NK-92 treated with Interleukin-12 subunit alpha and Interleukin-12 subunit beta, amount 100 ng/mL, for 24 hours (cell line): ENCODE data around the gene ADARB2.

Source experiments
- DNase-seq: peaks from one replicate; lab custom pipeline; 2025; lab: John Stamatoyannopoulos, UW

Gene ADARB2

DNA sequence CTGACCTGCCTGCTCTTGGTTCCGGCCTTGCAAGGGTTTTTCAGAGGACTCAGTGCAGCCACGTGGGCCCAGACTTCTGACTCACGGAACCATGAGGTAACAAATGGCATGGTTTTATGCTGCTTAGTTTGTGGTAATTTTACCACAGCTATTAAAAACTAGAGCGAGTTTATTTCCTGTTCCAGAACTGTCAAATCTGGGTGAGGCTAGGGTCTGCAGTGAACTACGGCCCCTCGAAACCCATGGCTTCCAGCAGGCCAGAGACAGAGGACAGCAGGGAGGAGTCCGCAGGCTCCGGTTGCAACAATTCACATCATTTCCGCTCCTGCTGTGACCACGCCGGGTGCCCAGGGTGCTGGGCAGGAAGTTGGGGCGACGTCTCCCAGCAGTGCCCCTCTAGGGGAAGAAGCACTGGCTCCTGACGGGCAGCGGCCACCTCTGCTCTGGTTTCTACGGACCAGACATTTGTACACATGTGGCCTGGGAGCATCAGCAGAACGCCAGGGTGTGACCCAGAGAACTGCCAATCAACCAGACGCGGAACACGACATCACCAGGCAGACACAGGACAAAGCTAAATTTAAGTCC is 74.8 kb downstream of the ADARB2 start:
- no peak for DNase-seq

DNA sequence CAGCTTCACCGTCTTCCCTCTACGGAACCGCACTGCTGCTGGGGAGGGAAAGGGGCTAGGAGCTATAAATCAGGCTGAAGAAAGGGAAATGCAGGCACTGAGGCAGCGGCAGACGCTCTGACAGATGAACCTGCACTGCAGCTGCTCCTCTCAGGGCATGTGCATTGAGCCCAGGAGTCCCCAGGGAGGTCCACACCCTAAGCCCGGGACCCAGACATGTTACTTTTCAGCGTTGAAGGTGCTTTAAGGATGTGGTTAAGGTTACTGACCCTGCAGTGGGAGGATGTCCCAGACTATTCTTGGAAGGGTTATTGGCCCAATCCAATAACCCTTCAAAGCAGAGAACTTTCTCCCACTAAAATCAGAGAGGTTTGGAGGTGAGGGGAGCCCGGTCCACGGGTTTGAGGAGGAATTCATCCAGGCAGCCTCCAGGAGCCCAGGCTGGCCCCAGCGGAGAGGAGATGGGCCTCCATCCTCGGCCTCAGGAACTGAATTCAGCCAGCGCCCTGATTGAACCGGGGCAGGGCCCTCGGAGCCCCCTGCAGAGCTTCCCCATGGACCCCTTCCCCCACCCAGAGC is 75.4 kb downstream of the ADARB2 start:
- no peak for DNase-seq

DNA sequence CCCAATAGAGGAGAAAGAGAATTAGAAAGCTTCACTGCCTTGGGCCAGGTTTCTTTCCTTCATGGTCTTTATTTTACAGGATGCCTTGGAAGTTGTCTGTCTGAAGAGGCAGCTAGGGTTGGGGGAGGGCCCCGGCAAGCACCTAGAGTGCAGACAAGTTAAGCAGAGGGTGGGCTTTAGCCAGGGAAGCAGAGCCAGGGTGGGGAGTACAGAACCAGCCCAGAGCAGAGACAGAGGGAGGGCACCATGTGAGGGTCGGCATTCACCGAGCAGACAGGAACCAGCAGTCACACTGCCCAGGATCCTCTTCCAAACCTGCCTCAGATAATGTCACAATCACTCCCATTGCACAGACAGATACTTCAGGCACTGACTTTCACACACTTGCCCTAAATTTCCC is 75.9 kb downstream of the ADARB2 start:
- DNase-seq: no peak

DNA sequence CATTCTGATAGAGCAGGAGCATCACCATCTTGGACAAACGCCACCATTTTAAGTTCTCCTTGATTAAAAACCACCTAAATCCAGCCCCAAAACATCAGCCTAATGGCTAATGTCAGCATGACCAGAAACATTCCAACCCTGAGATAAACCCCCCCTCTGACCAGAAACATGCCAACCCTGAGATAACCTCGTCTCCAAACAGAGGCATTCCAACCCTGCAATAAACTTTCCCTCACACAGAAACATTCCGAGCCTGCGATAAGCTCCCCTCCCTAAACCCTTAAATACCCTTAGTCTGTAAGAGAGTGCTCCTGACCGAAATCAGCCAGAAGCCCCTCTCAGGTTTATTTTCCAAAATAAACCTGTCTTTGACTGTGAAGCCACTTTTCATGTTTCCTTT is 76.5 kb downstream of the ADARB2 start:
- no peak for DNase-seq

DNA sequence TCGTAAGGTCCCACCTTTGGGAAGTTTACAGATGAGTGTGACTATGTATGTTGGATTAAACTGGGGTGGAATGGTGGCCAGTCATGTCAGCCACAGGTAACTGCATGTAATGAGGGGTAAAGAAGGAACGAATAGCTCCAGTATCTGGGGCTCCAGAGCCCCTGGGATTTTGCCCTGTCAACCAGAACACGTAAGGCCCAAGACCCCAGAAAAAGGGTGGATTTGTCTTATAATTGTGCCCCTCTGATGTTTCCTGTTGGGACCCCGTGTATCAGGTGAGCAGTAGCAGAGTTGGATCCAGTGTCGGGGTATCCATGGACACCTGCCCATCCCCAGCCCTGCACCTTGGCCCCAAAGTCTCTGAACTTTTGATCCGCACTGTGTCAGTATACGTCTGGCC is 76.9 kb downstream of the ADARB2 start:
- no peak for DNase-seq

DNA sequence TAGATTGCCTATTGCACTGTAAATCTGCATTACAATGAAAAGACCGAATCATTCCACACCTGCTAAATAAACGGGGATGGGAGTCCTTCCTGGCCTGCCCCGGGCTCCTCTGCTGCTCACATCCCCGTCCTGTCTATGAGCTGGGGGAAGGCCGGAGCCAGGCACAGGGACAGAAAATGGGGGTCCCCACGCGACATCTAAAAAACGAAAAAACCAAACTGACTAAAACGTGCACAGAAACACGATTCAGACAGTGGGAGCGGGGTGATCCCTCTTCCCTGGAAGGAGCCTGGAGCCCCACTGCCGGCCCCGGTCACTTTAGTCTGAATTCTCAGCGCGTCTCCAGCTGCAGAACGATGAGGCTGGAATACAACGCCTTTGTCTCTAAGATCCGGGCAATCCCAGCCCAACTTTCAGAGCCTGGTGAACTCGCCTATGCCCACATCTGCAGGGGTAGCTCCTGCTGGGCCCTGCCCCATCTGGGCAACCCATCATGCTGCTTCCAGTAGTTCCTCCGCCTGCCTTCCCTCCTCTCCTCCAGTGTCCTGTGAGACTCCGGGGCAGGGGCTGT is 78.0 kb downstream of the ADARB2 start:
- no peak for DNase-seq

DNA sequence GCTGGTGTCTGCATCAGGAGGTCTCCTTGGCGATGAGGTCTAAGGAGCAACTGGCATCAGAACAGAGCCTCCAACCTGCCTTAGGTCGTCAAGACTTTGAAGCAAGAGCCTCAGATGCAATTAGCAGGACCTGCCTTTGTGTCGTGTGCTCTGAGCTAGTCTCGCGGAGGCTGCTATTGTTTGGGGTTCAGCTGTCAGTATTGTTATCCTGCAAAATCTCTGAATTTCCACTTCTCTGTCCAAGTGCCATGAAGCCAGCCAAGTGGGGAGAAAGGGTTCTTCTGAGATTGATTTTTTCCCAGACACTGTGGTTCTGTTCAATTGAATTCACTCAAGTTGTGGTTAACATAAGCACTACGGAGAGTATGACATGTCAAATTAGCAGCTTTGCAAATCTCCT is 78.7 kb downstream of the ADARB2 start:
- no peak for DNase-seq

DNA sequence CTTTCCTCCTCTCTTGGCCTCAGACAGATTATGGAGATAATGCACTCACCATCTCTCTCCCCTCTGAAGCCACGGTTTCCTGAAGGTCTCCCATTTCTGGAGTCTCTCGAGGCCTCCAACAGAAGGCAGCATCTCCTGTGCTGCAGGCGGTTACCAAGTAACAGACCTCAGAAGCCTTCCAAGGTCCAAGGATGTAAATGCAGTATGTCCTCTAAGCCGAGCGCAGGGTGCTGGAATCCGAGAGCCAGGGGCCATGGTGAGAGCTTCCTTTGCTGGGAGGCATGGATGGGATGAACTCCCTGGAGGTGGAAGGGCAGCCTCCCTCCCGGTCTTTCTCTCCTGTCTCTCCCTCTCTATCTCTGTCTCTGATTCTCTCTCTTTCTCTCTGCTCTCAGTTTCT is 79.8 kb downstream of the ADARB2 start:
- no peak for DNase-seq

DNA sequence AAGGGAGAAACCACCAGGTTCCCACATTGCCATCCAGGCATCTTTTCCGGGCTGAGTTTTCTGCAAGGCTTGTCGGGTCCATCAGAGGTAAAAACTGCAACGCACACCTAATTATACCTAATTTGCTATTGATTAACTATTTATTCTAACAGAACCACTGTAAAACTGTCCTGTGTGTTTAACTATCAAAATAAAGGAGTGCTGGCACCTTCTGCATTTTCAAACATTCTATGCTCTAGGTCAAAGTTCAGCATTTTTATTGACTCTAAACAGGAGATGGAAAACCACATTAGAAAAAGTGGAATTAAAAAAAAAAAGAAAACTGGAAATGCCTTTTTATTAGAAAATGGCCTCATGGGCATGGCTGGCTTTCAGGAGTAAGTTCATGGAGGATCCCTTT is 82.0 kb downstream of the ADARB2 start:
- no peak for DNase-seq

DNA sequence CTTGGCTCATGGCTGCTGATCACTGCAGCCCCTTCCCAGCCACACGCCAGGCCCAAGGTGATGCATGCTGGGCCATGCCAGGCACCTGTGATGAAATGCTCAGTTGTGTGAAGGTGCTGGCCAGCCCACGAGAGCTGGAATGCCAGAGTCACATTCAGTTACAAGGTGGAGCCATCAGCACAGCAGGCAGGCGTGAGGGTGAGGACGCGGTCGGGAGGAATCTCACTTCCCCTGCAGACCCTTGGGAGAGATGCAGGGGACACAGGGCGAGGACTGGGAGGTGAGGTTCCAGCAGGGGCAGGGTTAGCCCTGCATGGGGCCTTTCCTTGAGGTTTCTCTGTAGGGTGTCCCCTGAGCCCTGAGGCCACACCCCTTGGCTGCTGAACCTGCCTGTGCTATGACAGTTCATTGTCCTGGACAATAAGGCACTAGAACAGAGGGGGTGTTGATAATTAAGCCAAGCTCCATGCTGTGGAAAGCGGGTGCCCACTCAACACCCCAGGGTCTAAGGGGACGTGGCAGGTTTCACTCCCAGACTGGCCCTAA is 82.4 kb downstream of the ADARB2 start:
- no peak for DNase-seq

DNA sequence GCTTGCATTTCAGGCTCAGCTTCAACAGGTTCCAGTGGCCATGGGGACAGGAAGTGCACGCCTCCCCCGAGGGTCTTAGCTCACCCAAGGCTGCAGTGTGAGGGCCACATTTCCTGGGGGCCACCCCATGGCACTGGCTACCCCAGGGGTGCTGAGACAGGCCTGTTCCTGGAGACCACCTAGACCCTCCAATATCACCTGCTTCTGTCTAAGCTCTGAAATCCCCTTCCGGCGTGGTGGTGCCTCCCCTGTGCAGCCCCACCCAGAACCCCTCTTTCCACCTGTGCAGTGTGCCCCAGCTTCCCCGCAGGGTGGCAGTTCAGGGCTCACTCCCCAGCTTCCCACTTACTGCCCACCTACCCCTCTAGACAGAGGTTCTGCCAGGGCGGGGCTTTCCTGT is 83.1 kb downstream of the ADARB2 start:
- DNase-seq: no peak

DNA sequence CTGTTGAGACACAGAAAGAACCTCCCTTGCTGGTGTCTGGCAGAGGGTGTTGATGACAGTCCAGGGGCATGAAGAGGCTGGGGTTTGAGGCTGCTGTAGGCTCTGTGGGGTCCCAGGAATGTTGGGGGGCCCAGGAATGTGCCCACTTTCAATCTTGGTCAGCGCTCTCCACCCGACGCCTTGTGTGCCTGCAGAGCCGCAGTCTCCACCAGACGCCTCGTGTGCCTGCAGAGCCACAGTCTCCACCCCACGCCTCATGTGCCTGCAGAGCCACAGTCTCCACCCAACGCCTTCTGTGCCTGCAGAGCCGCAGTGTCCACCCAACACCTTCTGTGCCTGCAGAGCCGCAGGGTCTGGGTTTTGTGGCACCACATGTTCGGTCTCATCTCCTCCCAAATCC is 84.0 kb downstream of the ADARB2 start:
- DNase-seq: no peak

DNA sequence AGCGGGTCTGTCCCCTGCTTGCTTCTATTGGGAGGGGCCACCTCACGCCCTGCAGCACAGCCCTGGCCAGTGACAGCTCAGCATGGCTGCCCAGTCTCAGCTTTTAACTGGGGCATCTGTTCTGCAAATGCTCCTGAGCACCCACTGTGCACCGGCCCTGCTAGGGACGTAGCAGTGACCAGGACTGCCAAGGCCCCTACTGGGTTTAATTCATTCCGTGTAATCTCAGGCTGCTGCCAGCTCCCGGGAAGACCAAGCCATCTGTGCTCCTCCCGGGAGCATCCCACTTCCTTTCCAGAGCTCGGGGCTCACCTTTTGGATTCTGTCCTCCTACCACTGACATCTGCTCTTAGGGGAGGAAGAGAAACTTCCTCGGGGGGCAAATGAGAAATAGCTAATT is 85.2 kb downstream of the ADARB2 start:
- DNase-seq: no peak

DNA sequence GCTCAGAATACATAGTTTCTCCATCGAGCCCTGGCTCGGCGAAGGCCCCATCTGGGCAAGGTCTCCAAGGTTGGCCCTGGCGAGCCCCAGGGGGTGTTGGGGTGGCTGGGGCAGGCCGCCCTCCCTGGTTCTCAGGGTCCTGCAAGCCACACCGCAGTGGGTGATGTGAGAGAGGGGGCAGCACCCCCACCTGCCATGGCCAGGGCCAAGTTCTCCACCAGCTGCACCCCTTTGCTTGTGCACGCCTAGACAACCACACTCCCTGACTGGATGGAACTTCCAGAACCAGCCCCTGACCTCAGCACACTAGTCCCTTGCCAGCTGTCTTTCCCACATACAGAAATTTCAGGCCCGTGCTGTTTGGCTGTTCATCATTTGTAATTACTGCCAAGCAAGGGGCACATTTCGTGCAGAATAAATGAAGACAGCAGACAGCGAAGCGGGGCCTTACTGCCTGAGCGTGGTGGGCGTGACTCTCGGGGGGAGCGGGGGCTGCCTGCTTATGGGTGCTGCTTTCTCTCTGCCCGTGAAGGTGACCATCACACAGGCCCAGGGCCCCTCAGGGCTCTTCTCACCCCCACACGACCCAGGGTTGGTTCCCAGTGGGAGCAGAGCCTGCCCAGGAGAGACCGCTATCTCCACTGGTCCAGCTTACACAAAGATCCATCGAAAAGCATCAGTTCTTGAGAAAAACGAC is 85.9 kb downstream of the ADARB2 start:
- no peak for DNase-seq

DNA sequence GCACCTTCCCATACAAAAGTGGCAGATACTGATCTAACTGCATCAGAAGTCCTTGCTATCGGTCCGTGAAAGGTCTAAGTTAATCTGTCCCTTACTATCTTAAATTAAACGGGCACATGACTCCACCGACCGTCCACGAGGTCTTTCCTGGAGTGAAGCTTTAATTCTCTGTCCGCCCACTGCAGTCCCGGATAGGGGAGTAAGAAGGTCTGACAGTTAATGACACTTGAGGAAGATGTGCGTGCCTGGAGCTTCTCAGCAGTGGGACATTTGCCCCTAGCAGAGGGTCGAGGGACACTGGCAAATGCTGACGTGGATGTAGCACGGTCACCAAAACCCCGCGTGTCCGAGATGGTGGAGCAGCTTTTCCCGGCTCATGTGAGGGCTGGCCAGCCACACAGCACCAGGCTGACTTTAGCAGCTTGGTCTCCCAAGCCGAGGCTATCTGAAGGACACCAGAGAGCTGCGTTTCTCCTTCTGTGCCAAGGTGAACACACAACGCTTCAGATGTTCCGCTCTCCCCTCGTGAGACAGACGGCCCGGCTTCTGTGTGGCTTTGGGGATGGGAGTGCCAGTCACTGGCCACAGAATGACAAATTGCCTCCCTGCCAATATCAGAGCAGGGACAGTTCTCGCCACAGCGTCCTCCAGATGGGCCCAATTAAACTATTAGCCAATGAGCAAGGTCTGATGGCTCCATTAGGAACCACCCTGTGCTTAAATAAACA is 86.6 kb downstream of the ADARB2 start:
- no peak for DNase-seq

DNA sequence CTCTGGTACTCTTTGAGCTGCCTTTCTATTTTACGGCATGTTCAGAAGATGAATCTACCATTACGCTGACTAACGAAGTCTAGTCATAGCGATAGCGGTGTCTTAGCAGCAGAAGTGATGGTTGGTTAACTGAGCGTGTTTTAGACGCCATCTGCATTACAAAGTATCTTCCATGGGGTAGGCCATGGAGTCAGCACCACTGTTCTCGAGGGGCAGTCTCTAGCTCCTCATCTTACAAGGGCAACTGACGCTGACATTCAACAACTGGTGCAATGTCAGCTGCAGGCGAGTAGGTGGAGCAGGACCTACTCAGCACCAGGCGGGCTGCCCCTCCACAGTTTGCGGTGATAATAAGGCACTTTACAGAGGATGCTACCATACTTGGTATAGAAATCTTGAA is 88.7 kb downstream of the ADARB2 start:
- no peak for DNase-seq

DNA sequence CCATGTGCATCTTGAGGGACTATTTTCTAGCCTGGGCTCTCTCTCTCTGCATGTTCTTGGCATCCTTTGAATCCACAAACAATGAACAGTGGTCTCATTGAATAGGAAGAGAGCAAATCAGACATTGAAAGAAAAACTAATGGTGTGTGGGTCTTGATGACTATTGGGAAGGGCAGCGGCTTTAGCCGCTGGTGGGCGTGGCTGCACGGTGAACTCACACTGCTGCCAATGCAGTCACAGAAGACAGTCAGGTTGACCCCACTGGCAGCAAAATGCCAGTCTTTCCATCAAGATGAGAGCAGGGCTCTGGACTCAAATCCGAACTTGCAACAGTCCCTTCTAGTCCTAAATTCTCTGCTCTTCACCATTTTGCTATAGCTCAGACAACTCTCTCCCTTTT is 91.0 kb downstream of the ADARB2 start:
- no peak for DNase-seq

DNA sequence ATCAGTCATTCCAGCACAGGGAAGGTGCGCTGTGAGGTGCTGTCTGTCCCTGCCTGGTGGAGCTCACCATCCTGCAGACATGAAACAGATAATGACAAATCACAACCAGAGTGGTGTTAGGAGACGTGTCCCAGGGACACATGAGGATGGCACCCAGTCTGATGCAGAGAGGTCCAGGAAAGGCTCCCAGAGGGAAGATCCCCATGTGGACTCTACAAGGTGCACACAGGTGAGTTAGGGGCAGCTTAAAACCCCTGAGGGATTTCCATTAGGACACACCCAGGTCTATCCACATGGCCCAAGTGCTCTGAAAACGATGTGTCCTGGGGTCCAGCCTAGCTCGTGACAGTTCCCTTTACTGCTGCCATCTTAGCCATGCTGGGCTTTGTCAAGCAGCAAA is 91.4 kb downstream of the ADARB2 start:
- no peak for DNase-seq

DNA sequence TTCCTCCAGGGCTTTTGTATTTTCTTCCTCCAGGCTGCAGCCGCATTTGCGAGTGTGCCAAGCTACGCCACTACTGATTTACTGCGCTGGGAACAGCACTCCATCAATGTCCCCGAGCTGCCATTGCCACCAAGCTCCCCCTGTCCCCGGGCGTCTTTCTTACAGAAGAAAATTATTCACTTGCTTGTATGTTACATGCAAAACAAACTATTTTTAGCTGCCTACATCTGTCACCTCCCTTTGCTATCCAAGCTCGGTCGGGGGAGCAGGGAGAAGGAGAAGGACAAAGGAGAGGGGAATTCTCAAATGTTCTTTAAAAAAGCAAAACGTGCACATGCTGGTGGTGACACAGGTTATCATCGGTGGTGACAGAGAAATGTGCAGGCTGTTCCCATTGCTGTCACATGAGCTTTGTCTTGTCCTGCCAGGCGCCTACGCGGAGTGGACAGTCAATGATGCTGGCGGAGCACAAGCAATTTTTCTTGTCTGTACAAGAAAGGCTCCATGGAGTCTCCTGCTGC is 93.1 kb downstream of the ADARB2 start:
- DNase-seq: no peak

DNA sequence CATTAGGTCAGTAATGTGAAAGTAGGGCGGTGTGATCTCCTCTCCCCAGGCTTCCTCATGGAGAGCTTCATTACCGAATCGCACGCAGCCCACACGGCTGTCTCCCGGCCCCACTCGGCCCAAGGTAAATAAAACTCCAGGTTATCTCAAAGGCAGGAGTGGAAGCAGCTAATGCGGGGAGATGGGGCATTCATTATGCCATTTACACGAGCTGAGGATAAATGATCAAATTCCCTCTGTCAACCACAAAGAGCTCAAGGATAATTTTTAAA is 93.5 kb downstream of the ADARB2 start:
- DNase-seq: no peak

DNA sequence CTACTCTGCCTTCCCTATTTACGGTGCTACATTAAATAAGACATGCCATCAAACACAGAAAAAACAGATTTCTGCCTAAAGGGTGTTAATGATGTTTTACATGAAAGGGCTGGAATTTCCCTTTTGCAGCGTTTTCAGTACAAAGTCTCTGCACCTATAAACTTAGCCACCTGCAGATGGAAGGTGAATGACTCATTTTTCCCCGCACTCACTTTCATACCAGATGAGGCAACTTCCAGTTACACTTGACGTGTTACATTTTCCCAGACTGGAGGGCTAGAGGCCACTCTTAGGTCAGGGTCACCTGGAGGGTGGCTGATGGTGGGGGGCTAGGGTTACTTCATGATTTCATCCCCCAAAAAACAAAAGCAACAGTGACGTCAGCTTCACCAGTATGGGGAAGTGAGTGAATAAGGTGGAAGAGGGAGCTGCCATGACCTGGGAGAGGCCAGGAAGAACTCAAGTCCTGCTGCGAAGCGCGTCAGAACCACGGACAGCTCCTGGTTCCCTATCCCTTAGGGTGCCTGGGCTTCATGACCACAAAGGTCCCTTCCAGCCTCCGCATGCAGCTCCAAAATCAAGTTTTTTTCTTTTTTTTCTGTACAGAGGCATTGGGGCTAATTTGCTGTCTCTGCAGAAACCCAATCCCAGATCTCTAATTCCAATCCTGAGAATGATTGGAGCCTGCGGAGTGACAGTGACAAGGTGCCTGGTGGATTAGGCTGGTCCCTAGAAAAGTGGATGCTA is 94.0 kb downstream of the ADARB2 start:
- DNase-seq: no peak

DNA sequence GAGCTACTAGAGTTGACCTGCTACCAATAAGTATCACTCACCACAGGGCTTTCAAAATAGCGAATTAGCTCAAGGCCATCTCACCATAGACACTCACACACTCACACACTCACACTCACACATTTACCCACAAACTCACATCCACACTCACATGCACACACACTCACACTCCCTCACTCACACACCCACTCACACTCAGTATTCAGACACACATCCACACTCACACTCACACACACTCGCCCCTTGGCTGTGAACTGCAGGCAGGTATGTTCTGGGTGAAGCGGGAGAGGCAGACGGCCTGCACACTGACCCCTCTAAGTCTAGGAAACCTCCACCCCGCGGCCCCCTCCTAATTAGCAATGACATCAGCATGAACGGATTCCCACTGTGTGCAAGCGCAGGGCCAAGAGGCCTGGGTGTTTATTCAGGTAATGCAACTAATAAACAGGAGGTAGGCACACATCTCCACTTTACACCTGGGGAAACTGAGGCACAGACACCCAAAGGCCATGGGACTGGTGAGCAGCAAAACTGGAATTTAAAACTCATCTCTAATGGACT is 94.6 kb downstream of the ADARB2 start:
- no peak for DNase-seq
